Activated effector memory CD4-positive, alpha-beta T cell treated with Interleukin-2 at 50 U/mL for 16 hours (primary cell): ENCODE measurements around the gene EDAR.

Experiments used
- DNase-seq: peaks from one replicate; pipeline ENCODE4 v3.0.0-alpha.2; 2020

Gene EDAR

DNA sequence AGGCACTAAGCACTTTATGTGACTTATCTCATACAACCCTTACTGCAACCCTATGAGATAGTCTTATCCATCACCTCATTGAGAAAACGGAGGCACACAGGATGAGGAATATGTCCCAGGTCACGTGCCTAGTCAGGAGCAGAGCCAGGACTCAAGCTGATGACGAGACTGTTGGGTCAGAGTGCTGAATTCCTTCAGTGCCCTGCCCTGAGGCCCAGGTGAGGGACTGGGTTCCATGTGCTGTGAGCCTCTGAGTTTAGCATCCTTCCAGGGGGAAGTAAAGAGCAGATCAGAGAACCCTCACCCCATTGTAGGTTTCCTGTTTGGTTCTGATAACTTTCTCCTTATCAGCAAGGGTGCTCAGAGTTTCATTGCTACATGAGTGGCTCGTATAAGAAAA is 11.7 kb upstream of the EDAR start:
- no peak for DNase-seq

DNA sequence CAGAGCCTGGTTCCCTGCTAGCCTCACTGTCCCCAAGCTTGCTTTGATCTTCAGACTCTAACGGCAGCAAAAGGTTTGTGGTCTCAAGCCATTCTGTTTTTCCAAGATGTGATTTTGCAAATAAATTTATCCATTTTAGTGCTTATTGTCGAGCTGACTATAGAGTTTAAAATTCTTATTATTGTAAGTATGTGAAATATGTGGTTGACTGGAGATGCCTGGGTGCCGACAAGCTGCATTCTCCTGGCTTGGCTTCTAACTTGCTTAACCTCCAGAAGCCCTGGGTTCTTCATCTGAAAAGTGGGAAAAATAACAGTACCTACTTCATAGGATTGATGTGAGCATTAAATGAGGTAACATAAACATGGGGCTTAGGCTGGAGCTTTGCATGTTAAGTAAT is 9.9 kb upstream of the EDAR start:
- no peak for DNase-seq

DNA sequence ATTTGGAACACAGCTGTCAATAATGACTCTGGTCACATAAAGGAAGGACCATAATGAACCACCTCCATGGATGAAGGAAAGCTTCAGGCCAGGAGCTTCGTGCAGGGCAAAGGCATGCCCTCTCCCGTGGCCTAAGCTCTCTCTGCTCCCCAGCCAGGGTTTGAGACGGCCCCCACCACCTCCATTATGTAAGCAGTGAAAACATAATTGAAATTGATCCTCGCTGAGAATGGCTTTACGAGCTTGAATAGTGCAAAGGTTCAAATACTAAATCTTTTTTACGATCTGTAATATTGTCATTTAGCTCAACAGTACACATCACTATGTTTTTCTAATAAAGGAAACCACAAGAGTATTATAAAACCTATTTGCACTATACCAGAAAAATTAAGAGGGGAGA is 5.2 kb upstream of the EDAR start:
- no peak for DNase-seq

DNA sequence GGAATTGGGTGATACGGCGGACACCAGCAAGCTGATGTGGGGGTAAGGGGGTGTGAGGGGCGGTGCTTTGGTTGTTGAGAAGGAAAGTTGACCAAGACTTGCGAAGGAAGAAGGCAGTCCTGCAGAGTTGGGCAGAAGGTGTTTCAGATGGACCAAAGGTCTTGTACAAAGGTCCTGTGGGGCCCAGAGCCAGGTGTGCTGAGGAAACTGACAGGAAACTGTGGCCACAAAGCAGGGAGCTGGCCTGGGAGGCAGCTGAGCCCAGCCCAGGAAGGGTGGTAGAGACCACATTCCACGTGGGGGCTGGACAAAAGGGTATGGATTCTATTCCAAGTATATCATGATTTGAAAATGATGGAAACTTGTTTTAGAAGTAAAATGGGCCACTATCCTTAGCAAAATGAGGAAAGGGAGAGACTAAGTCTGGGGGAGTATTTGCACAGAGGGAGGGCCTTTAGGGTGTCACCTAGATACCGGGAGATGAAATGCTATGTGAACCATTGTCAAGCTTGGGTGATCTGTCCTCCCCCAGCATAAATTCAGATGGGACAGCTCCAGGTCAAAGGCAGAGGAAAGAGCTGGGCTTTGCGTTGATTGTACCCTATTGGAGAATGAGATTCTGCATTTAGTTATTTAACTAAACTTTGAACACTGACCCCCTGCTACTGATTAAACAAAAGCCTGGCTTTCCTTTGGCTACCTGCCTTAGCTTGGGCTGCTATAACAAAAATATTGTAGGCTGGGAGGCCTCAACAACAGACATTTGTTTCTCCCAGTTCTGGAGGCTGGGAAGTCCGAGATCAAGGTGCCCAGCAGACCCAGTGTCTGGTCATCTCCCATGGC is 4.3 kb upstream of the EDAR start:
- no peak for DNase-seq

DNA sequence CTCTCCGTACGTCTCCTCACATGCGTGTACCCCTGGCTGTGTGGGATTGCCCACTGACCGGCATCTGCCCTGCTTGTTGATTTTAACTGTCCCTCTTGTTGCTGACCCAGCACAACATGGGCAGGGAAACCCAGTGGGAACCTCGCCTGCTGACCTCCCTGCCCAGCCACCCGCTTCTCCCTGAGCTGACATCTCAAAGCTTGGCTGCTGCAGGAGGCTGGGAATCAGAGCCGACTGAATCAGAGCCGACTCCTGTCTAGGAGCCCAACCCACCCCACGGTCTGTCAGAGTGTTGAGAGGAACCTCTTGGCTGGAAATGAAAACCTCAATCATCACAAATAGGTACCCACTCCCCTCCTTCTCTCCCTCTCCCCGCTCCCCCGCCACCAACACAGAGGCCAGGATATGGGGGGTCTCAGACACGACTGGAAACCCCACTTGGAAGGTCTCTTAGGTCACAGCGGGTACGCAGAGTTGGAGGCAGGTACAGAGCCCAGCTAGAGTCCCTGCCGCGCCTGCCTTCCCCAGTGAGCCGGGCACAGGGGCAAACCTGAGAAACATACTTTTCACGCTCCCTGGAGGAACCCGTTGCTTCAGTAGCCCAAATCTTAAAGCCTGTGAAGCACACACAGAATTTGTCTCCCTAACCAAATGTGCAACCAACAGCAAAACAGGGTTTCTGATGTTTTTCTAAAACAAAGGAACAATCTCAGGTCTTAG is 784 bp downstream of the EDAR start:
- no peak for DNase-seq

DNA sequence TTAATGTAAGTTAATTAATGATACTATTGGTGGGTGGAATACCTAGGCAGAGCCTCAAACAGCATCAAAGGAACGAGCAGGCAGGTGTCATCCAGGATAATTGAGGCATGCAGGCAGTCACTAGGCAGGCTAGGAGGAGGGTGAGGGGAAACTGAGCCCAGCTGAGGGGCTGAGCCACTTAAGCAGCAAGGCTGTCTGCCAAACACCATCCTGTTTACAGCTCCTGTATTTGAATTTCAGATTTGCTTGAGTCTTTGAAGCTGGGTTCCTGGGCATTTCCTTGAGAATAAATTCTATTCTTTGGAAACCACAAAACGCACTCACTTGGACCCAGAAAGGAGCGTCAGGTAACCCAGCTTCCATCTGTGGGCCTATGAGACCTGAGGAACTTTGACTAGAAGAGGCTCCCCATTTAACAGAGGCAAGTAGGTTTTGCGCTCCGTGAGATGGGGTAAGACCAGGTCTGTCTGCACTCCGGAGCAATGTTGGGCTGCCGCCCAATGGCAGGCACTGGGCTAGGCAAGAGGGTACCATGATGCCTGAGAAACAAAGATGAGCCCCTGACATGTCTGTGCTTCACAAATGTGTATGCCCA is 2.0 kb downstream of the EDAR start:
- no peak for DNase-seq

DNA sequence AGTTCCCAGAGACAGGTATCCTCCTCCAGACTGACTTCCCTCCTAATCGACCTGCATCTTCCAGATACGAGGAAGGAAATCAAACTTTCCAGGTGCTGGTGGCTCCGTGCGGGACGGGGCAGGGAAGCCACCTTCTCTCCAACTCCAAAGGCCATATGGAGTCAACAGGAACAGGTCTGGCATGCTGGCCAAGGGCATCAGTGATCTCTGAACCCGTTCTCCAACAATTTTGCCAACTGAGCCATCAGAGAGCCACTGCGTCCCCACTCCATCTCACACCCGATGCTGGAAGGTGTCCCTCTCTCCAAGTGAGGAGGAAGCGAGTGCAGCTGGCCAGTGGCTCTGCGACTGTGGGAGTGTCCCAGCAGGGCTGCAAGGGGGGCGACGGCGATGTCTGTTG is 5.4 kb downstream of the EDAR start:
- DNase-seq = no peak

DNA sequence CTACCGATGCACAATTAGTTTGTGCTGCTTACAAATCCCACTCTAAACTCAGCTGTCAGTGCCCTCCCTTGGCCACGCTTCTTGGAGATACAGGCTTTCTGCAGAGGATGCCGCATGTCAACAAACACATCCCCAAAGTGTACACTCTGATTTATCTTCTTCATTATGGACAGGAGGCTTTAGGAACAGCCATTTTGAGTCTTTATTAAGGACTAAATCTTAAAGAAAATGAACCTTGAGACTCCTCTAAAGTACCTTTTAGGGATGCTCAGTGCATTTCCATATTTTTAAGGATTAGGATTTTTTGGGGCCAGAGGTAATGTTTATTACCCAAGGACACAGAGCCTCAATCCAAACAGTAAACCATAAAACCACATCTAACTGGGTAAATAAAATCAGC is 6.0 kb downstream of the EDAR start:
- DNase-seq = no peak

DNA sequence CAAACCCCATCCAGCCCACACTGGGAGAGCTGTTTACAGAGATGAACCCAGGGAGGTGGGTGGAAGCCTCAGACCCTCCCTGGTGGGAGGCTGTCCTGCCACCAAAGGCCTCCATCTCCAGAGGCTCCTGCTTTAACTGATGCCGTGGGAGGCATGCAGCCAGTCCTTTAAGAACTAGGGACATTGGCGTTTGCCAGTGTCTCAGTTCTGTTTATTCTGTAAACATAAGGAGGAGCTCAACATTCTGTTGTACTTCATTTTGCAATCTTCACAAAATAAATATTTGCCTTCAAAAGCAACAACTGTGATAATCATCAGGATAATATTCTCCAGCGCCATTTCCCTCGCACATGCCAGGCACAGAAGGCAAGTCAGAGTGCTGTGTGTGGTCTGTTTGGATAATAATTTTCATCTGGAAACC is 6.8 kb downstream of the EDAR start:
- no peak for DNase-seq

DNA sequence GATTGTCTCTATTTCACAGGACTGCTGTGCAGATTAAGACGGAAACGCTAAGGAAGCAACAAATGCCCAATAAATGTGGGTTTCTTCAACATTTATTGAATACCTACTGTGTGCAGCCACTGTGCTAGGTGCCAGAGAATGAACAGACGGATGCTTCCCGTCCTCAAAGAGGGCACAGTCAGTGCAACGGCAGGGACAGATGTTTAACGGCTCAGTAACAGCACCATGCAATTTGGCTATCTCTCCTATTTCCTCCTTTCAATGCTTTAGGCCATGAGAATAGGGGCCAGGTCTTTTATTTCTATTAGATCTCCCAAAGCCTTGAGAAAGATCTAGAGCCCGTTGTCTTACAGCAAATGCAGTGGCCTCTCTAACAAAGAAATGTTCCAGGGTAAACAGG is 7.2 kb downstream of the EDAR start:
- DNase-seq = no peak

DNA sequence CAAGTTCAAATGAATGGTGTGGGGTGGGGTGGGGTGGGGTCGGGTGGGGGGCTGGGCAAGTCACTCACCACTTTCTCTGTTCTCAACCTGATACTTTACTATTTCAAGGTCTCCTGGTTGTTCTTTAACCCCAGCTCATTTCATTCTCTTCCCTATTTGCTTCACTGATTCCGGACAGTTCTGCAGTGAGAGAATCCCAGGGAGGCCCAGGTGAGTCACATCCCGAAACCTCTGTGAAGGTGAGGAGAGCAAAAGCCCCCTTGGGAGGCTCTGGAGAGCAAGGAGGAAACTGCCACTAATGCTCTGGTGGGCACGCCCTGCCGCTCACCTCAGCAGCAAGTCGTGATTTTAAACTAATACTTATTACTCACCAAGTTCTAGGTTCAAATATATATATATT is 8.9 kb downstream of the EDAR start:
- DNase-seq = no peak

DNA sequence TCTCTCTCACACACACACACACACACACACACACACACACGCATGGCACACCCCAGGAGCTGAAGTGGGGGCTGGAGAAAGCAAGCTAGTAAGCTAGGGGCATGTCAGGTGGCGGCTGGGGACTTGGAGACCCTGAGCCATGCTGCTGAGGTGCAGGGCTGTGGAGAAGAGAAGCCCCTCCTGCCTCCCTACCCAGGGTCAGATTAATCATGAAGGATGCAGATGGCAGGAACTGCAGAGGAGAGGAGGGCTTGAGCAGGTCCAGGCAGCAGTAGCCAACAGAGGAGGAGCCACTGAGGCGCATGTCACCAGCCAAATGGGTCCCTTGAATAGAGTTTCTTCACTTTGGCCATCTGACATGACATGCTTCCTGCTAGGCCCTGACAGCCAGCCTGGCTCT is 9.6 kb downstream of the EDAR start:
- no peak for DNase-seq

DNA sequence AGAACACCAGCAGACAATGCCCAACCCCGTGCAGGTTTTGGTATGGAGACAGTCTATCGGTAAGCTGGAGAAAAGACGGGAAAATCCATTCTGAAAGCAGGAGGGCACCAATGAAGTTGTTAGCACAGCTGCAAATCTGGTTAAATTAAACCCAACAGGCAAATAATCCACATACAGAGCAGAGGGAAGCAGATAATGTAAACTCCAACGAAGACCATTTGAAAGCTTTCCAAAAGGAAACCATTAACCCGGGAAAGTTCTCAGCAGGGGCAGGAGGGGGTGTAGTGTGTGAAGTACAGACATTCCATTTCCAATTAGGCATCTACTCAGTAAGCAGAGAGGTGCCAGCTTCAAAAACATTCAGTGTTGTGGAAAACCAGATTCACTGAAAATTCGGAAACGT is 10.3 kb downstream of the EDAR start:
- DNase-seq = no peak

DNA sequence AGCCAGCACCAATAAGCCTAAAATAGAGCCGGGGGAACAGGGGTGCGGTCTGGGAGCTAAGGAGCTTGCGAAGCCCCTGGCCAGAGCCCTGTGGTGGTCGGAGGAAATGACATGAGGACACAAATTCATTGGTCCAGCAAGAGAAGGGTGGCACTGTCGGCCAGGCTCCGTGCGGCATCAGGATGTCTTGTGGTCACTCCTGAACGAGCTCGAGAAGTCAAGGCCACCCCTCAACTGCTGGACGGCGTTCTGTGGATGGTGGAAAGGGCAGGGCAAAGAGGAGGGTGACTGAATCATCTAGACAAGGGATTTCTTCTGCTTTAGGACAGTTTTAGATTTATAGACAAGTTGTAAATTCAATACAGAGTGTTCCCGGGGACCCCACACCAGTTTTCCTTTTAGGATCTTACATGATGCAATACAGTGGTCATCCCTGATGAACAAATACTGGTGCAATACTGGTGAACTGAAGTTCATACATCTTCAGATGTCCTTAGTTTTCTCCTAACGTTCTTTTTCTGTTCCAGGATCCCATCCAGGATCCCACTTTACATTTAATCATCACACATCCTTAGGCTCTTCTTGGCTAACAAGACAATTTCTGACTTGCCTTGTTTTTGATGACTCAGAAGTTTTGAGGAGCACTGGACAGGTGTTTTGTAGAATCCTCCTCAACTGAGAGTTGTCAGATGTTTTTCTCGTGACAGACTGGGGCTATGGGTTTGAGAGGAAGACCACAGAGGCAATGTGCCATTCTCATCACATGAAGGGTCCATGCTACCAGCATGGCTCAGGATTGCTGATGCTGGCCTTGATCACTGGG is 13.2 kb downstream of the EDAR start:
- no peak for DNase-seq

DNA sequence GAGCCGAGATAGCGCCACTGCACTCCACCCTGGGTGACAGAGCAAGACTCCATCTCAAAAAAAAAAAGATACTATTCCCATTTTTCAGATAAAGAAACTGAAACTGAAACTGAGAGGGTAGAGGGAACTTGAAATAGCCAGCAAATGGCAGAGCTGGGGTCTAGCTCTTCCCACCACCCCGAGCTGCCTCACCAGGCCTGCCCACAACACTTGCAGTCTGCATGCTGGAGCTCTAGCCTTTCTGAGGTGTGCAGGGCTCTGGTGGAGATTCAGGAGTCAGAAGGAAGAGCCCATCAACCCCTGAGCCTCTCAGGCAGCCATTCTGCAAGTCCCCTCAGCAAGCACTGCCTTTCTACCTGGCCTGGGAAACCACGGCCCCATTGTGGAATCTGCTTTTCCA is 14.3 kb downstream of the EDAR start:
- no peak for DNase-seq

DNA sequence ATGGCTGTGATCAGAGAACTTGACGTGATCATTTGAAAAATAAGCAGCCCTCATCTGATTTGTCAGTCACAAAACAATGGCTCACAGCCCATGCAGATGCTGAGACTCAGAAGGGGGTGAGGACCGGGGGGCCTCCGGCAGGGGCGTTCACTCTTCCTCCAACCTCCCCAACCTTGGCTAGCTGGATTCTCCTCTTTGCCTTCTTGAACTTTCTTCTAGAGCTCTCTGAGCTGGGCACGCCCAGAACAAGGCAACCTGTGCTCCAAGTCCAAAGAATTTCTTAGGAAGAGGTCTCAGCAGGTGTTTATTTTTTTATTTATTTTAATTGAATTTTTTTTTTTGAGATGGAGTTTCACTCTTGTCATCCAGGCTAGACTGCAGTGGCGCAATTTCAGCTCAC is 16.4 kb downstream of the EDAR start:
- no peak for DNase-seq

DNA sequence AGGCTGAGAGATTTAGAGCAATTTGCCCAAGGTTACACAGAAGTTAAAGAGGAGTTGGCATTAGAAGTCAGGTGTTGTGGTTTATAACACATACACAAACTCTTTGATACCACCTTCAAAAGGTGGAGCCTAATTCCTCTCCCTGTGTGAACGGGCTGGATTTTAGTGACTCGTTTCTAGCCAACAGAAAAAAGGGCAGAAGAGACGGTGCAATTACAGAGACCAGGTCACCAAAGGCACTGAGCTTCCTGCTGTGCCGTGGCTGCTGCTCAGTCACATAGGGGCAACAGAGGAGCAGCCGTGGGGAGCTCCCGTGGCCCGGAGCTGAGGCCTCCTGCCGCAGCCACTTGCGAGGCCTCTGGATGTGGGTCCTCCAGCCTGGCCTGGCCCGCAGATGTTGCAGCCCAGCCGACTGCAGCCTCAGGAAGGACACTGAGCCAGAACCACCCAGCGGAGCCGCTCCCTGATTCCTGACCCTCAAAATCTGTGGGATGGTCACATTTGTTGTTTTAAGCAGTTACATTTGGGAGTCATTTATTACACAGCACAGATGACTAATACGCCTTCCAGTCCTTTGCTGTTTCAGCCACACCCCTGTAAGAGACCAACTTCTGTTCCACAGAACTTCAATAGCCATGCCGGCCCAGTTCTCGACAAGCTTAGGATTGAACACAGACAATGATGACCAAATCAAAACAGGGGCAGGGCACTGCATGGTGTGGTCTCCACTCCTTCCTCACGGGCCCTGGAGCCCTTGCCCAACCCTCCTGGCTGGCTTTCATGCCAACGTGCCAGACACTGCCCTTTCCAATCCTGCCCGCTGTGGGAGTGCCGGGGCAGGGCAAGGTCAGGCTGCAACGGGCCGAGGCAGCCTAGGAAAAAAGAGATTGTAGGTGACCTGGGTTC is 17.1 kb downstream of the EDAR start:
- DNase-seq = no peak

DNA sequence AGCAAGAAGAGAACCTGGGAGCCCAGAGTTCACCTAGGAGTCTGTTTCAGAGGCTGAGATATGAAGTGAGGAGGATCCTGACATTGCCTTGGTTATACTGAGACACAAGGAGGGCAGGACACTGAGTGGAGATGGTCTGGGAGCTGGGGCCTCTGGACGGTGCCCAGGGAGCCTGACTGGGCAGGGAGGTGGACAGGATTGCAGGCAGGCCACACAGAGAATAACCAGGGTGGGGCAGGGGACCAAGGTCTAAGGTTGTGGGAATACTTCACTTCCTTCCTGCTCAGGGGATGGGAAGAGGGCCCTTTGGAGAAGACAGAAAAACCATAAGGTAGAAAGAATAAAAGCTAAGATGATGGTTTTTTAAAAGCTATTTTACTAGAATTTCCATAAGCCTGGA is 18.7 kb downstream of the EDAR start:
- DNase-seq = no peak

DNA sequence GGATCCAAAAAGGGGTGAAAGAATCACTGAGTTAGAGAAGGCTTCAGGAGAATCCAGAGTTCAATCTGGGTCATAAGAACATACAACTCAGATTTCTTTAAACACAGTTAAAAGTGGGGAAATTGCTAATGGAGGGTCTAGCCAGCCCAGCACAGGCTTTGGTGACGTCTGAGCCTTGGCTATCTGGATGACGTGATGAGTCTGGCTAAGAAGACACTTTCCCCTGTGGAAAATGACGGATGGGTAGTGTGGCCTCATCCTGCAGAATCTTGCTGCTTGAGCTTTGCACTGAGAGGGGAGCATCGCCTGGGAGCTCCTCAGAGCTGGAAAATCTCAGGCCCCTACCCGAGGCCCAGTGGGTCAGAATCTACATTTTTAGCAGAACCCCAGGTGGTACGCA is 19.2 kb downstream of the EDAR start:
- DNase-seq = no peak

DNA sequence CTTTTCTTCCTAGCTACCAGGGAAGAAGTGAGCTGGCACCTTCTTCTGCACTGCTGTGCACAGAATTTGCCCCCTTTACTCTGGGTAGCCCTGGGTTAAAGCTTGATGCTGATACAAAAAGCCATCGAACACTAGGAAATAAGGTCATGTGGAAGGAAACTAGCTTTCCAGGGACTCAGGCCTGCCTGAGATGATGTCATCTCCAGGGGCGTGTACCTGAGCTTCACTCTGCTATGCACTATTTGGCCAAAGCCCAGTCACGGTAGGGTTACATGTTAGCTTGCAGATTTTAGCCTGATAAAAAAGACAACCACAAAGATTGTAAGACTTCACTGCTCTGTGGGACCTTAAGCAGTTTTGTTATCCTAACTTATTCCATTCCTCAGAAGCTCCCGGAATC is 20.4 kb downstream of the EDAR start:
- DNase-seq = no peak

DNA sequence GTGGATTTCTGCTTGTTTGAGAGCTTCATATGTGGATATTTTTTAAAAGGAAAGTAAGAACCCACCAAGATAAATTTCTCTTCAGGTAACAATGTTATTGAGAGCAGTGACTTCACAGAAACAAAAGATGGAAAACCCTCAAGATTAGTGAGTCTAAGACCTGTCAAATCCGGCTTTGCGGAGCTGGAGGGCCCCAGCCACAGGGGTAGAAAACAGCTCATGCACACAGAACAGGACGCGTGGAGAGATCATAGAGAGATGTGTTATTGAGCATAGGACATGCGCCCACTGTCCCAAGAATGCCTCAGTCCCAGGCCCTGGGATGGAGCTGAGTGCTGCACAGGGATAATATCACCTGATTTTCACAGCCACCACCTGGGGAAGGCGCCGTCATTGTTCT is 21.3 kb downstream of the EDAR start:
- DNase-seq = no peak
